ENCODE measurements around the gene ZSWIM1.

- no peak for TF ChIP-seq CTCF (IDR thresholded peaks at IDR 0.05)
- TF ChIP-seq EZH2 (IDR thresholded peaks at IDR 0.05; ENCODE audit: borderline replicate concordance, insufficient read depth, low read depth, low read length, poor library complexity, severe bottlenecking) = no peak
Observed at GRCh38 chr20:45873409-45874103, 7.5 kb upstream of the ZSWIM1 start.
